ENCODE measurements around the gene IQCF2.

DNA sequence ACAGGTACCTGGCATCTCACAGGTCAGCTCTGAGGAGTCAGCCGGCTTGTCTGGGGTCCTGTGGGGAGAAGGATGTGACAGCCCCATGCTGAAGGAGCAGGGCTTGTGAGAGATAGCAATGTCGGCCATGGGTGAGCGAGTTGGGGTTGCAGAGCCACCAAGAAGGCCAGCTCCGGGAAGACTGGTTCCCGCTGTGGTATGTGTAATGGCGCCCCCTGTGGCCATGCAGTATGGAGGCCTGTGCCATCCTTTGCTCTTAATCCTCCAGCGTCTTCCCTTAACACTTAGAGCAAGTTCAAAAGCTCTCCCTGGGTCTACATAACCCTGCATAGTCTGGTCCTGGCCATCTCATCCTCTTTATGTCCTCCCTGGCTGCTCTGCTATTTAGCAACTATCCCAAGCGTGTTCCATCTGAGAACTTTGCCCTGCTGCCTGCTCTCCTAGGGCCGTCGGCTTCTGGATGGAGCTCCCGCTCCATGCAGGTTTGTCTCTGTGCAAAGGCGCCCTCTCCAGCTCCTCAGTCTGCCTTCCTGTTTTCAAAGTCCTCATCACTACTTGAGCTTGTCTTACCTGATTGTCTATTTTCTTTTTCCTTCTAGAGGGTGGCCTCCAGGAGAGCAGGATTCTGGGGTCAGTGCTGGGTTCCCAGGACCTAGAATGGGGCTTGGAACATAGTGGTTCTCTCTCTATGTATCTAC is 41.6 kb upstream of the IQCF2 start:
- no peak for TF ChIP-seq POLR2A (IDR thresholded peaks at IDR 0.05; ENCODE audit: low read depth)
- TF ChIP-seq, protein P1, sequence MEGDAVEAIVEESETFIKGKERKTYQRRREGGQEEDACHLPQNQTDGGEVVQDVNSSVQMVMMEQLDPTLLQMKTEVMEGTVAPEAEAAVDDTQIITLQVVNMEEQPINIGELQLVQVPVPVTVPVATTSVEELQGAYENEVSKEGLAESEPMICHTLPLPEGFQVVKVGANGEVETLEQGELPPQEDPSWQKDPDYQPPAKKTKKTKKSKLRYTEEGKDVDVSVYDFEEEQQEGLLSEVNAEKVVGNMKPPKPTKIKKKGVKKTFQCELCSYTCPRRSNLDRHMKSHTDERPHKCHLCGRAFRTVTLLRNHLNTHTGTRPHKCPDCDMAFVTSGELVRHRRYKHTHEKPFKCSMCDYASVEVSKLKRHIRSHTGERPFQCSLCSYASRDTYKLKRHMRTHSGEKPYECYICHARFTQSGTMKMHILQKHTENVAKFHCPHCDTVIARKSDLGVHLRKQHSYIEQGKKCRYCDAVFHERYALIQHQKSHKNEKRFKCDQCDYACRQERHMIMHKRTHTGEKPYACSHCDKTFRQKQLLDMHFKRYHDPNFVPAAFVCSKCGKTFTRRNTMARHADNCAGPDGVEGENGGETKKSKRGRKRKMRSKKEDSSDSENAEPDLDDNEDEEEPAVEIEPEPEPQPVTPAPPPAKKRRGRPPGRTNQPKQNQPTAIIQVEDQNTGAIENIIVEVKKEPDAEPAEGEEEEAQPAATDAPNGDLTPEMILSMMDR (IDR thresholded peaks at IDR 0.05), result no peak
- no peak for TF ChIP-seq EP300 (IDR thresholded peaks at IDR 0.05)
- no peak for TF ChIP-seq POLR2AphosphoS5 (IDR thresholded peaks at IDR 0.05)

Measured in esophagus muscularis mucosa (tissue), 4 donors.